ENCODE data around the gene MYT1. TPM values are rescaled to one million over a fixed set of nuclear protein-coding genes. Genes with fewer than 3 reads are reported as not detected.

MYT1 gene
- total RNA-seq, 2 donors from 2014 or later = 0.27 to 0.74 TPM

DNA sequence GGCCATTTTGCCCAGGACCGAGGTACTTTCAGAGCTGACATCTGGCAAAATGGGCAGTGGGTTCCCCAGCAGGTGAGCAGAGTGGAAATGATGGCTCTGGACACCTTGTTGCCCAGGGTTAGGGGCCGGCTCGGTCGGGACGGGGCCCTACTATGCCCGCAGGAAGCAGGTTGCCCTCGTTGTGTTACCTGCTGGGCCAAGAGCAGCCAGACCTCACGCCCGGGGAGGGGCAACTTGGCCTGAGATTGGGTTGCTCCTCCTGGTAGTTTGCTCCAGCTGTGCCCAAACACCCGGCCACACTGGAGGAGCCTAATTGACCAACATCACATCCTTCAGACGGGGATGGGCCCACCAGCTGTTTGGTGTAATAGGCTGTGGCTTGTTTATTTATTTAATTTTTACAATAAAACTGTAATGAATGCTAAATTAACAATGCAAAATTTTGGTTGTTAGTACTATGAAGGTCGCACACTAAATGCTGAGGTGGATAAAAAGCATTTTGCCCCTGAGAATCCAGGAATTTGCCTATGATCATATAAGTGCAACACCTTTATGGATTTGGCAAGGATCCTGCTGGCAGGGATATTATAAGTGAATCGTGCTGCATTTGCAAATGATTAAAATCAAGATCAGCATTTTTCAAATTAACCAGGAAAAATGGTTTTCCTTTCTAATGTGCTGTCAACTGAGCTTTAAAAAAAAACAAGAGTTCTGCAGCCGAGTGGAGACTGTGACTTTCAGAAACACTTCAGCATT, 64.7 kb downstream of the MYT1 start:
- no peaks in the 10 kb centered on the region for H3K27me3 ChIP-seq (replicated peaks; ENCODE audit: insufficient read depth)
- H3K36me3 ChIP-seq = no peaks in the 10 kb centered on the region
- no peaks in the 10 kb centered on the region for H3K9me3 ChIP-seq
- WGBS = 56% methylated on average over 14 of the region's 14 CpGs
- H3K4me1 ChIP-seq (replicated peaks) = peaks cover 3% of the 10 kb centered on the region
- intact Hi-C loops (cut with DNase I) = no loop called here
- no peak overlapping the region for H3K4me3 ChIP-seq
- H3K27ac ChIP-seq = no peak overlapping the region
- DNase-seq (ENCODE audit: low spot score) = no peak
- TF ChIP-seq POLR2A (IDR thresholded peaks at IDR 0.05) (no peak), POLR2AphosphoS5 (IDR thresholded peaks at IDR 0.05) (no peak)
- TF ChIP-seq, protein P1, sequence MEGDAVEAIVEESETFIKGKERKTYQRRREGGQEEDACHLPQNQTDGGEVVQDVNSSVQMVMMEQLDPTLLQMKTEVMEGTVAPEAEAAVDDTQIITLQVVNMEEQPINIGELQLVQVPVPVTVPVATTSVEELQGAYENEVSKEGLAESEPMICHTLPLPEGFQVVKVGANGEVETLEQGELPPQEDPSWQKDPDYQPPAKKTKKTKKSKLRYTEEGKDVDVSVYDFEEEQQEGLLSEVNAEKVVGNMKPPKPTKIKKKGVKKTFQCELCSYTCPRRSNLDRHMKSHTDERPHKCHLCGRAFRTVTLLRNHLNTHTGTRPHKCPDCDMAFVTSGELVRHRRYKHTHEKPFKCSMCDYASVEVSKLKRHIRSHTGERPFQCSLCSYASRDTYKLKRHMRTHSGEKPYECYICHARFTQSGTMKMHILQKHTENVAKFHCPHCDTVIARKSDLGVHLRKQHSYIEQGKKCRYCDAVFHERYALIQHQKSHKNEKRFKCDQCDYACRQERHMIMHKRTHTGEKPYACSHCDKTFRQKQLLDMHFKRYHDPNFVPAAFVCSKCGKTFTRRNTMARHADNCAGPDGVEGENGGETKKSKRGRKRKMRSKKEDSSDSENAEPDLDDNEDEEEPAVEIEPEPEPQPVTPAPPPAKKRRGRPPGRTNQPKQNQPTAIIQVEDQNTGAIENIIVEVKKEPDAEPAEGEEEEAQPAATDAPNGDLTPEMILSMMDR (IDR thresholded peaks at IDR 0.05) = no peak

DNA sequence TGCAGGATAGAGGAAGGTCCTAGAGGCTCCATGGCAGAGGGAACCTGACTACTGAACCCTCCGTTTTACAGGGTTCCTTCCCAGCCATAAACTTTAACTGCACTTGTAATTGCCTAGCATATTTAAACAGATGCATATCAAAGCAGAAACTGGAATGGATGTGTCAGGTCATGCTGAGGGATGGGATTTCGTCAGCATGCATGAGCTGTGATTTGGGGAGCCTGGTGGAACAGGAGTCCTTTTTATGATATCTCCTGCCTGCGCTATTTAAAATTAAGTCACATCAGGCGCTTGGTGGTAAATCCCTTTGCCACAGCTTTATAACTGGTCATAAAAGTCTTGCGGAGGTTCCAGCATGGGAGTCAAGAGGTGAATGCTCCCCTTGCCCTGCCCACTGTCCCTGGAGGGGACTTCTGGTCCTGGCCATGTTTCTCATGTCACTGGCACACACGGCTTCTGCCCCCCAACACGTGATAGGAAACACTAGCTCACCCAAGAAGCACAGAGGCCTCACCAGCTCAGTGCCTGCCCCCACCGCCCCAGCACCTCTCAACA, 65.3 kb downstream of the MYT1 start:
- Histone ChIP-seq H3K36me3 (no peaks in the 10 kb centered on the region), H3K4me1 (replicated peaks) (peaks cover 3% of the 10 kb centered on the region), H3K27me3 (replicated peaks; ENCODE audit: insufficient read depth) (no peaks in the 10 kb centered on the region), H3K4me3 (no peak overlapping the region), H3K9me3 (no peaks in the 10 kb centered on the region), H3K27ac (peak overlapping the region in 1 of 2 donors; percentile 26)
- WGBS = 25% methylated on average over 8 of the region's 8 CpGs
- peak; percentile 71 for DNase-seq (ENCODE audit: low spot score)
- intact Hi-C loops (cut with DNase I) = no loop called here
- TF ChIP-seq POLR2AphosphoS5 (IDR thresholded peaks at IDR 0.05) = peak; percentile 86
- no peak for TF ChIP-seq POLR2A (IDR thresholded peaks at IDR 0.05)

DNA sequence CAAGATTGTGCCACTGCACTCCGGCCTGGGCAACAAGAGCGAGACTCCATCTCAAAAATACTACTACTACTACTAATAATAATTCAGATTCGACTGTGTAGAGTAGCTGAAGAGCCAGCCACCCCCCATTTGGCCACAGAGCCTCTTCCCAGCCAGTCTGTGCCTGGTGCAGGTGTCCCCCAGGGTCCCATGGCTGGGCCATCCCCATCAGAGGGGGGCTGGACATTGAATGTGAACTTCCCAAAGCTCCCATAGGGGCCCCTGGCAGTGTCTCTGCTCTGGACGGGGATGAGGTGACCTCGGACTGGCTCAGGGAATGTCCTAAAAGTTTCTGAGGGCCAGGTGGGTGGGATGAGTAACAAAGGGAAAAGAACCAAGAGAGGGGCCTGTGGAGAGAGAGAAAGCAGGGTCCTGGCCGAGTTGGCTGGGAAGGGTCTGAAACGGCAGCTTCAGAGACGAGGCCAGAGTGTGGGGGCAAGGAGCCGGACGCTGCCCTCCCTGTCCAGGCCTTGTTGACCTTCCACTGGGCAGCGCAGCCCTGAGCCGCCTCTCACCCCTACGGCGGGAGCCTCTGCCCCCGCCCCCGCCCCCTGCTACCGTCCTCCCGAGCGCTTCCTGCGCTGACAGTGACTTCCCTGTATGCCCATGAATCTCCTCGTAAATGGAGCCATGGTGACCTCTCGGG, 66.4 kb downstream of the MYT1 start:
- Histone ChIP-seq H3K27me3 (replicated peaks; ENCODE audit: insufficient read depth) (no peaks in the 10 kb centered on the region), H3K4me1 (replicated peaks) (peaks cover 3% of the 10 kb centered on the region), H3K36me3 (no peaks in the 10 kb centered on the region), H3K27ac (no peak overlapping the region), H3K4me3 (no peak overlapping the region), H3K9me3 (no peaks in the 10 kb centered on the region)
- TF ChIP-seq, protein P1 (IDR thresholded peaks at IDR 0.05) = no peak
- TF ChIP-seq POLR2A (IDR thresholded peaks at IDR 0.05) (no peak), POLR2AphosphoS5 (IDR thresholded peaks at IDR 0.05) (no peak)
- WGBS = 92% methylated on average over 16 of the region's 22 CpGs
- DNase-seq (ENCODE audit: low spot score) = no peak
- intact Hi-C loops (cut with DNase I) = no loop called here

DNA sequence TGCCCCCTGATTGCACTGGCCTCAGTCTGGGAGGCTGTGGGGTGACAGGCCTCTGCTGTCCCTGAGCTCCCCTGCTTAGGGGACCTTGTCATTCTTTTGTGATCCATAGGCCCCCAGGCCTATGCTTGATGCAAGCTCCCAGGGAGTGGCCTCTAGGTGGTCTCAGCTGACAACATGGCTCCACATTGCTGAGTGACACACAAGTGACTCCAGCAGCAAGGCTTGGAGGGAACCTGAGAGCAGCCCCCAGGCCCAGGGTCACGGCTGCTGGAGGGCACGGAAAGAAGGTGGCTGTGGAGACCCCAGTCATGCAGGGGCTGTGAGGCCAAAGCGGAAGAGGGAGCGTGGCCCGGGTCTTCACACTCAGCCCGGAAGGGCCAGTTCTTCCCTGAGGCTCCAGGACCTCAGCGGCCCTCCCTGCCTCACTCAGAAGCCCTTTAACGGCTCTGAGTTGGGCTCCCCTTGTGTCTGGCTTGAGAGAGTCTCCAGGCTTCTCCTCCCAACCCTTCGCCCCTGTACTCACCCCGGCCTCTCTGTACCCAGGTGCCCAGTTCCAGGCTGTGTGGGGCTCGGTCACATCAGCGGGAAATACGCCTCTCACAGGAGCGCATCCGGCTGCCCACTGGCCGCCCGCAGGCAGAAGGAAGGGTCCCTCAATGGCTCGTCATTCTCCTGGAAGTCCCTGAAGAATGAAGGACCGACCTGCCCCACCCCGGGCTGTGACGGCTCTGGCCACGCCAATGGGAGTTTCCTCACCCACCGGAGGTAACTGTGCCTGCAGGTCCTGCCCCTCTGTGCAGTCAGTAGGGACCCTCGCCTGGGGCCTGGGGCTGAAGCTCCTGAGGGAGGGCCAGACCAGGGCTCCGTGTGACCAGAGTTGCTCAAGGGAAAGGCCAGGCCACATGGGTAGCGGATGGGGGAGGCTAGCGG, 67.6 kb downstream of the MYT1 start:
- H3K4me3 ChIP-seq = no peak overlapping the region
- no peak for TF ChIP-seq POLR2AphosphoS5 (IDR thresholded peaks at IDR 0.05)
- TF ChIP-seq, protein P1 (IDR thresholded peaks at IDR 0.05) = no peak
- TF ChIP-seq POLR2A (IDR thresholded peaks at IDR 0.05) = no peak
- 87% methylated on average over 20 of the region's 27 CpGs for WGBS
- H3K9me3 ChIP-seq = no peaks in the 10 kb centered on the region
- no peak overlapping the region for H3K27ac ChIP-seq
- intact Hi-C loops (cut with DNase I) = no loop called here
- peaks cover 3% of the 10 kb centered on the region for H3K4me1 ChIP-seq (replicated peaks)
- no peaks in the 10 kb centered on the region for H3K27me3 ChIP-seq (replicated peaks; ENCODE audit: insufficient read depth)
- DNase-seq (ENCODE audit: low spot score) = no peak
- no peaks in the 10 kb centered on the region for H3K36me3 ChIP-seq

DNA sequence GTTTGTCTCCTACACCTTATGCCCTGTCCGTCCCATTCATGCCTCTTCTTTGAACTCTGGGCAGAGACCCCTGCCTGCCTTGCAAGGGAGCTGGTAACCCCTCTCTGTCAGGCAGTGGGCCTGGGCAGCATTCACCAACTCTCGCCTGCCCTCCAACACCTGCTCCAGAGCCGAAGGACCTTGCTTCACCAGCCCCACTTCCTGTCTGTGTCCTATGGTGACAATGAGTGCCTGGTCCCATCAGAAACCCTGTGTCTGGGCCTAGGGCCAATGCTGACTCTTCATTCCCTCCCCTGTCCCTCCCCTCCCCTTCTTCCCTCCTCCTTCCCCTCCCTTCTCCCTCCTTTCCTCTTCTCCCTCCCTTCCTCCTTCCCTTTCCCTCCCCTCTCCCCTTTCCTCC, 68.5 kb downstream of the MYT1 start:
- TF ChIP-seq POLR2AphosphoS5 (IDR thresholded peaks at IDR 0.05) = no peak
- TF ChIP-seq, protein P1 (IDR thresholded peaks at IDR 0.05) = no peak
- no peak for TF ChIP-seq POLR2A (IDR thresholded peaks at IDR 0.05)
- 75% methylated on average over 3 of the region's 3 CpGs for WGBS
- peaks cover 3% of the 10 kb centered on the region for H3K4me1 ChIP-seq (replicated peaks)
- intact Hi-C loops (cut with DNase I) = no loop called here
- no peak overlapping the region for H3K27ac ChIP-seq
- no peaks in the 10 kb centered on the region for H3K9me3 ChIP-seq
- no peaks in the 10 kb centered on the region for H3K36me3 ChIP-seq
- DNase-seq (ENCODE audit: low spot score) = peak; percentile 29
- no peaks in the 10 kb centered on the region for H3K27me3 ChIP-seq (replicated peaks; ENCODE audit: insufficient read depth)
- no peak overlapping the region for H3K4me3 ChIP-seq
